Measurements from ENCODE around the gene RPUSD1. TPM values are rescaled to one million over a fixed set of nuclear protein-coding genes. Genes with fewer than 3 reads are reported as not detected.

The RPUSD1 gene
- total RNA-seq, 2 donors from 2014 or later = 12.3 to 13.9 TPM

DNA sequence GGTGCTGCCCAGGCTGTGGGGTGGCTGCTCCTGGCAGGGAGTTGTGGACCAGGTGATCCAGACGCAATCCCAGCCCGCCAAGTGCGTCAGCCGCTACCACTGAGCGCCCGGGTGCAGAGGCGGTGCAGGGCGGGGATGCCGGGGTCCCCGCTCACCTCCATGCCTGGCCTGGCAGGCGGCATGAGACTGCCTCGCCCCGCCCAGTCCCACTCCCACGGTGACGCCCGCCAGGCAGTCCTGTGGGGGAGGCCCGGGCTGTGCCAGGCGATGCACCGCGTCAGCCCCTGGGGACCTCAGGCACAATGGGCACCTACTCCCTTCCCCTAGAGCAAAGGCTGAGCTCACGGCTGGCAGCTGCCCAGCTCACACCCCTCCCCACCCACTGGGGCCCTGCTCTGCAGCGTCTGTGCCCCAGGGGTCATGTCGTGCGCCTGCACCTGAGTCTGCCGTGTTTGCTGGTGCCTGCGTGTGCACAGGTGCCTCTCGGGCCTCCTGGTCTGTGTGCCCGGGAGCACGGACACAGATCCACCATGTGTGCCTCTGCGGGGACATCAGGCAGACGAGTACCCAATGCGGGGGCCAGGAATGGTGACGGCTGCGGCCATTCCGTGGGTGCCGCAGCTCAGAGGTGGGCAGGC lies 5.3 kb downstream of the RPUSD1 start:
- ATAC-seq (ENCODE audit: insufficient number of reproducible peaks, low FRiP score, low read depth) = no peak
- Histone ChIP-seq H3K27ac (no peak overlapping the region), H3K27me3 (replicated peaks; ENCODE audit: insufficient read depth) (no peaks in the 10 kb centered on the region), H3K9me3 (no peaks in the 10 kb centered on the region), H3K4me1 (ENCODE audit: control insufficient read depth in 1 of 2, low read depth in 2 of 2) (peaks cover 9 to 10% of the 10 kb centered on the region in 2 donors), H3K36me3 (no peaks in the 10 kb centered on the region), H3K4me3 (no peak overlapping the region)
- no peak for DNase-seq (ENCODE audit: low spot score)
- TF ChIP-seq, protein P1, sequence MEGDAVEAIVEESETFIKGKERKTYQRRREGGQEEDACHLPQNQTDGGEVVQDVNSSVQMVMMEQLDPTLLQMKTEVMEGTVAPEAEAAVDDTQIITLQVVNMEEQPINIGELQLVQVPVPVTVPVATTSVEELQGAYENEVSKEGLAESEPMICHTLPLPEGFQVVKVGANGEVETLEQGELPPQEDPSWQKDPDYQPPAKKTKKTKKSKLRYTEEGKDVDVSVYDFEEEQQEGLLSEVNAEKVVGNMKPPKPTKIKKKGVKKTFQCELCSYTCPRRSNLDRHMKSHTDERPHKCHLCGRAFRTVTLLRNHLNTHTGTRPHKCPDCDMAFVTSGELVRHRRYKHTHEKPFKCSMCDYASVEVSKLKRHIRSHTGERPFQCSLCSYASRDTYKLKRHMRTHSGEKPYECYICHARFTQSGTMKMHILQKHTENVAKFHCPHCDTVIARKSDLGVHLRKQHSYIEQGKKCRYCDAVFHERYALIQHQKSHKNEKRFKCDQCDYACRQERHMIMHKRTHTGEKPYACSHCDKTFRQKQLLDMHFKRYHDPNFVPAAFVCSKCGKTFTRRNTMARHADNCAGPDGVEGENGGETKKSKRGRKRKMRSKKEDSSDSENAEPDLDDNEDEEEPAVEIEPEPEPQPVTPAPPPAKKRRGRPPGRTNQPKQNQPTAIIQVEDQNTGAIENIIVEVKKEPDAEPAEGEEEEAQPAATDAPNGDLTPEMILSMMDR (IDR thresholded peaks at IDR 0.05) = no peak

GRCh38 chr16:782258-782657 lies 5.9 kb downstream of the RPUSD1 start:
- Histone ChIP-seq H3K9me3 (no peaks in the 10 kb centered on the region), H3K4me1 (ENCODE audit: control insufficient read depth in 1 of 2, low read depth in 2 of 2) (peaks cover 4 to 5% of the 10 kb centered on the region in 2 donors), H3K4me3 (no peak overlapping the region), H3K36me3 (no peaks in the 10 kb centered on the region), H3K27me3 (replicated peaks; ENCODE audit: insufficient read depth) (no peaks in the 10 kb centered on the region), H3K27ac (no peak overlapping the region)
- ATAC-seq (ENCODE audit: insufficient number of reproducible peaks, low FRiP score, low read depth) (no peak), DNase-seq (ENCODE audit: low spot score) (no peak)
- TF ChIP-seq, protein P1 (IDR thresholded peaks at IDR 0.05) = no peak

DNA sequence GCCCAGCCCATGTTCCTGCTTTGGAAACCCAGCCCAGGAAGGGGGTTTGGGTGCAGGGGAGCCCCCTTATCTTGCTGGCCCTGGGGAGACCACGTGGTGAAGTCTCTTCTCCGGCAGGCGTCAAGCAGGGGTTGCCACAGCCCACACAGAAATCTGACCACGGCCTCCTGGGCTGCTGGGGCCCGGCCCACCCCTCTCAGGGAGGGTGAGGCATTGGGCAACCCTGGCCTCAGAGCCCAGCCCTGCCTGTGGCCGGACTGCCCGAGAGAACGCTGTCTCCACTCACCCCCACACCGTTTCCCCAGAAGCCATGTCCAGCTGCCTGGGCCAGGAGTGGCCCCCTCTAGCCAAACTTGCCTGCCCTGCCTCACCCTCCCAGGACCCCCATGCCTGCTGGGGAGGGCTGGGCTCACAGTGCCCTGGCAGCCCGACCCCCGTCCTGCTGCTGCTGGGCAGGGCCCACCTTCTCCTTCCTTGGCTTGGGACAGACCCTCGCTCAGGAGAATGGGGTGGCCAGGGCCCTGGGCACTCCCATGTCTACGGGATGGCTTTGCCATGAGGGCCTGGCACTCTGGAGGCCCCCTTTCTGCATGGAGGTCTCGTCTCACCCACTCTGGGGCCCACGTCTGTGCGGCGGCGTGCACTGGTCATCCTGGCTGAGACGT lies 6.7 kb downstream of the RPUSD1 start:
- Histone ChIP-seq H3K4me3 (no peak overlapping the region), H3K36me3 (no peaks in the 10 kb centered on the region), H3K9me3 (no peaks in the 10 kb centered on the region), H3K4me1 (ENCODE audit: control insufficient read depth in 1 of 2, low read depth in 2 of 2) (no peaks in the 10 kb centered on the region), H3K27ac (no peak overlapping the region), H3K27me3 (replicated peaks; ENCODE audit: insufficient read depth) (no peaks in the 10 kb centered on the region)
- DNase-seq (ENCODE audit: low spot score) (no peak), ATAC-seq (ENCODE audit: insufficient number of reproducible peaks, low FRiP score, low read depth) (no peak)
- TF ChIP-seq, protein P1 (IDR thresholded peaks at IDR 0.05) = no peak

- ATAC-seq (ENCODE audit: insufficient number of reproducible peaks, low FRiP score, low read depth) = no peak
- TF ChIP-seq, protein P1 (IDR thresholded peaks at IDR 0.05) = no peak
- no peaks in the 10 kb centered on the region for H3K9me3 ChIP-seq
- no peak overlapping the region for H3K27ac ChIP-seq
- no peaks in the 10 kb centered on the region for H3K4me1 ChIP-seq (ENCODE audit: control insufficient read depth in 1 of 2, low read depth in 2 of 2)
- no peak overlapping the region for H3K4me3 ChIP-seq
- H3K27me3 ChIP-seq (replicated peaks; ENCODE audit: insufficient read depth) = no peaks in the 10 kb centered on the region
- H3K36me3 ChIP-seq = no peaks in the 10 kb centered on the region
- no peak for DNase-seq (ENCODE audit: low spot score)
Observed at GRCh38 chr16:780296-780695, 7.9 kb downstream of the RPUSD1 start.

GRCh38 chr16:779561-779960 lies 8.6 kb downstream of the RPUSD1 start:
- DNase-seq (ENCODE audit: low spot score) (no peak), ATAC-seq (ENCODE audit: insufficient number of reproducible peaks, low FRiP score, low read depth) (no peak)
- no peaks in the 10 kb centered on the region for H3K9me3 ChIP-seq
- no peak overlapping the region for H3K27ac ChIP-seq
- H3K36me3 ChIP-seq = no peaks in the 10 kb centered on the region
- no peaks in the 10 kb centered on the region for H3K27me3 ChIP-seq (replicated peaks; ENCODE audit: insufficient read depth)
- no peak overlapping the region for H3K4me3 ChIP-seq
- TF ChIP-seq, protein P1 (IDR thresholded peaks at IDR 0.05) = no peak
- H3K4me1 ChIP-seq (ENCODE audit: control insufficient read depth in 1 of 2, low read depth in 2 of 2) = no peaks in the 10 kb centered on the region

All from thoracic aorta (tissue), 2 donors.